Fibroblast of the aortic adventitia (primary cell): ENCODE results near the gene MALL. TPM values are rescaled to one million over a fixed set of nuclear protein-coding genes. Genes with fewer than 3 reads are reported as not detected.

Experiments
- DNase-seq: peaks from one replicate; pipeline ENCODE4 v3.0.0-alpha.2; 2010; ENCODE audit warnings: low read depth
- H3K4me3 ChIP-seq: 2 replicates; pipeline ENCODE4 v1.5.1; 2011; ENCODE audit warnings: low read depth, mild to moderate bottlenecking, control low read depth, low read length, moderate library complexity
- CTCF ChIP-seq: IDR thresholded peaks from 2 replicates; pipeline ENCODE4 v1.5.1; 2011; ENCODE audit warnings: mild to moderate bottlenecking, low read length, control low read depth, inconsistent platforms; ENCODE audit not compliant: insufficient read depth
- total RNA-seq: library from RNA; depleted of rRNA; stranded (reverse); fragments of >200 nt; gene quantifications from 2 replicates; pipeline ENCODE4 v1.2.3, GENCODE V29; 2012; ENCODE audit warnings: low replicate concordance

The MALL gene
- total RNA-seq, 1 donor, result 442 TPM

DNA sequence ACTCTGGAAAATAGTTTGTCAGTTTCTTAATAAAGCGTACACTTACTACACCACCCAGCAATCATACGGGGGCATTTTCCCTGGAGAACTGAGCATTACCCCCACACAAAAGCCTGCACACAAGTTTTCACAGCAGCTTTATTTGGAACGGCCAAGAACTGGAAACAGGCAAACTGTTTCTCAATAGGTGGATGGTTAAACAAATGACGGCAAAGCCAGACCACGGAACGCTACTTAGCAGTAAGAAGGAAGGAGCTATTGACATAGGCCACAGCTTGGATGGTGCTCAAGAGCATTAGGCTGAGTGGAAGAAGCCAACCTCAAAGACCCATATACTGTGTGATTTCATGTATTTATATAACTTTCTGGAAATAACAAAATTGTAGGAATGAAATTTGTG is 9.0 kb downstream of the MALL start:
- peak; percentile 85 for DNase-seq
- no peak for TF ChIP-seq CTCF
- H3K4me3 ChIP-seq, result no peak overlapping the region

DNA sequence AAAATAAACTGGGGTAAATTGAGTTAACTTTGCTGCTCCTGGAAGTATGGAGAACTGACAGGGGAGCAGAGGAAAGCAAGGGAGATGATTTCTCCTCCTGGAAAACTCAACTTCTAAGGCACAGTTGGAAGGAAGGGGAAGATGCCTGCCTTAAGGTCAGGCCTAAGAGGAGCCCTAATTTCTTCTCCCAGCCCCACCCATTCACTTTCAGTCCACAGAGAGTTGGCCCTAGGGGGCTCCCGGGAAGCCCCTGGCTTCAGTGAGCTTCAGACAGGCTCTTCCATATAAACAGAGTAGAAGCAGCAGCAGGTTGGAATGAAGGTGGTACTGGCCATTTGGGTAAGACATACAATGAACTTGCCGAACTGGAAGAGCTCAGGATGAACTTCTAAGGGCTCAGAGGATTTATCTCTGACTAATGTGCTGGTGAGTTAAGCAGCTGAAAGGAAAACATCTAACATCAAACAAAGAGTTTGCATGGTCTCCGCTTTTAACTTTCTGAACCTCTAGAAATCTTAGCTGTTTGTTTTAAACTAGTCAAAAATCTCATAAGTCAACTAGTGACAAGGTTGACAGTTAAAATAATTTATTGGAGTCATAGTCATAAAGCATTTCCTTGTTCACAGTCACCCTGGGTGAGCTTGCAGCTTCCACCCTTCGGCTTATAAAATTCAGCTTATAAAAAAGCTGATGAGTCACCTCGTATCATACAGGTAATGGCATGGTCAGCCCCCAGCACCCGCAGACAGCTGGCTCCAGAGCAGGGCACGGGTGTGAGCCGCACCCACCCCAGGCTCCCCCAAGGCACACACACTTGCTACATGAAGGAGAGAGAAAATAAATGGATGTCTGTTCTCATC is 9.8 kb downstream of the MALL start:
- TF ChIP-seq CTCF, result no peak
- peak; percentile 78 for DNase-seq
- no peak overlapping the region for H3K4me3 ChIP-seq

DNA sequence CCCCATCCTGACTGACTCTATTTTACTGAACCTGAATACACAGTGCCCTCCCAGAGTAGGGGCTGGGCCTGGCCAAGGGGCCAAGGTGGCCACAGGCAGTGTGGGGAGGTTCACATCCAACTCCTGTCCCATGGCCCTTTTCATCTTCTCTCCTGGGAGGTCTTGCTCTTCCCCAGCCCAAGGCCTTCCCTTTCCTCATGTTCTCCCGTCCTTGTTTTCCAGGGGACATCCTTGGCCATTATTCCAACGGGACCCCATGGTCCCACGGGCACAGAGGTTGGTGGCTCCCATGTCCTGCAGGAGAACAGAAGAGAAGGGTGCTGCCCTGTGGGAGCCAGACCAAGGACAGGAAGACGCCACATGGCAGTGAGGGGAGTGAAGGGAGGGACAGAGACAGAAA is 10.4 kb downstream of the MALL start:
- DNase-seq, result no peak
- no peak for TF ChIP-seq CTCF
- no peak overlapping the region for H3K4me3 ChIP-seq

GRCh38 chr2:110104025-110104771 is 11.4 kb downstream of the MALL start:
- H3K4me3 ChIP-seq, result no peak overlapping the region
- TF ChIP-seq CTCF, result no peak
- DNase-seq, result no peak

DNA sequence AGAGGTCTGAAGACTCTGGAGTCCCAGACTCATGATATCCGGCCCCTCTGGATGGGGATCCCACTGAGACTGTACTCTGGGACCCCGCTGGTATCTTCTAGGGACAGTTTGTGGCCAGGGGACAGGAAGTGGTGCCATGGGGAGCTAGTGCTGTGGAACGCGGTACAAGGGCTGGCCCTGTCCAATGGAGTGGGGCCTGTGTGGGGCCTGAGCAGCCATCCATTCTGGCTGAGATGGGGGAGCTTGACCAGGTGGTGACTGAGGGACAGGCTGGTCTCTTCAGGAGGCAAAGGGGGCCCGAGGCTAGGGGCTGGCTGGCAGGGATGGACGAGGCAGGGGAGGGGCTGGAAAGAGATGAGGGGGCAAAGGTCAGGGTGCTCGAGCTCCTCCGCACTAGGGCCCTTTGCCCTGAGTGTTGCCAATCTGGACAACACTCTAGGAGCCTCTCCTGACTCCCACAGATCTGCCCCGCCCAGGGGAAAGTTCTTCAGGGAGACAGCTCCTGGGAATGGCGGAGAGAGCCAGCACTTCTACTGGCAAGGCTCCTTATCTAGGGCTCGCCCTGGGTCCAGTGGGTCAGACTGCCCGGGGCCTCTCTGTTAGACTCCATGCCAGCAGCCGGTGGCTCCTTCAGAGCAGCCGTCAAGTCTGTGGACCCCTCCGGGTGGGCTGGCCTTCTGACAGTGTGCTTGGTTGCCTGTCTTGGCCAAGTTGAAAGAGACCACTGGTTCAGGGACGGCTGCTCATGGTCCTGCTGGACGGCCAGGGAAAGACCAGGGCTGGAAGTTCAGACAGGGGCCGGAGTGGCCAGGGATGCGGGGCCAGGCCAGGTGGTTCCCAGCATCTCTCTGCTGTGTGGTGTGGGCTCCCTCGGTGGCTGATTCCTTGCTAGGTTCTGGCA is 12.3 kb downstream of the MALL start:
- no peak for DNase-seq
- TF ChIP-seq CTCF, result no peak
- H3K4me3 ChIP-seq, result no peak overlapping the region
